A673 (cell line): Measurements from ENCODE around the gene TBX19. TPM values are rescaled to one million over a fixed set of nuclear protein-coding genes. Genes with fewer than 3 reads are reported as not detected.
A peak's percentile ranks its signal among the peaks of the same experiment; 100 is the strongest.
"Not testable (repeated sequence)": the region's sequence is repeated elsewhere in the genome, so short reads cannot be mapped to it uniquely, and the experiment has no call there.

Experiments
- BruUV-seq: library from RNA; stranded (reverse); fragments of 400-500 nt; replicated peaks from 2 replicates; lab custom pipeline; 2021; lab: Mats Ljungman, UMichigan
- CTCF ChIA-PET: fragments of 300-600 bp; sonication (Branson Sonifier 250); formaldehyde crosslinking; loops from one replicate; lab custom pipeline; 2022; ENCODE audit warnings: antibody characterized with exemption; lab: Charles Lee
- POLR2A ChIA-PET: fragments of 300-600 bp; sonication (Branson Sonifier 250); formaldehyde crosslinking; loops from one replicate; lab custom pipeline; 2022; ENCODE audit warnings: antibody characterized with exemption; ENCODE audit not compliant: low non-redundant PET; lab: Charles Lee
- DNase-seq: peaks from one replicate; pipeline ENCODE4 v3.0.0-alpha.2; 2015; ENCODE audit warnings: low spot score
- H3K27ac ChIP-seq: fragments of 200-600 bp; sonication (generic); 2 replicates; pipeline ENCODE4 v1.5.1; 2016; ENCODE audit warnings: mixed run types, low read depth, mild to moderate bottlenecking, mixed read lengths, antibody characterized with exemption, low read length; ENCODE audit not compliant: poor library complexity, severe bottlenecking
- H3K27me3 ChIP-seq: fragments of 200-600 bp; sonication (generic); replicated peaks from 2 replicates; pipeline ENCODE4 v1.6.1; 2017; ENCODE audit warnings: mixed run types, low read depth, mild to moderate bottlenecking, mixed read lengths, antibody characterized with exemption, low read length; ENCODE audit not compliant: insufficient read depth, poor library complexity
- H3K36me3 ChIP-seq: fragments of 200-600 bp; sonication (generic); 2 replicates; pipeline ENCODE4 v1.6.1; 2016; ENCODE audit warnings: mixed run types, mild to moderate bottlenecking, mixed read lengths, antibody characterized with exemption, low read length; ENCODE audit not compliant: insufficient read depth, poor library complexity, severe bottlenecking
- H3K4me1 ChIP-seq: fragments of 200-600 bp; sonication (generic); 2 replicates; pipeline ENCODE4 v1.6.1; 2017; ENCODE audit warnings: mixed run types, mild to moderate bottlenecking, mixed read lengths, antibody characterized with exemption, low read length; ENCODE audit not compliant: insufficient read depth, poor library complexity, severe bottlenecking
- H3K4me3 ChIP-seq: fragments of 200-600 bp; sonication (generic); 2 replicates; pipeline ENCODE4 v1.5.1; 2016; ENCODE audit warnings: low read depth, mixed run types, mild to moderate bottlenecking, mixed read lengths, low read length; ENCODE audit not compliant: poor library complexity, severe bottlenecking
- H3K9me3 ChIP-seq: fragments of 200-600 bp; sonication (generic); 2 replicates; pipeline ENCODE4 v1.6.1; 2016; ENCODE audit warnings: mixed run types, low read depth, mild to moderate bottlenecking, mixed read lengths, antibody characterized with exemption, low read length; ENCODE audit not compliant: poor library complexity, severe bottlenecking
- CTCF ChIP-seq: fragments of 300-800, 200-600 bp; sonication (generic); conservative IDR thresholded peaks from 2 replicates; pipeline ENCODE4 v1.5.1; 2017; ENCODE audit warnings: low read depth, mild to moderate bottlenecking, antibody characterized with exemption, low read length, moderate library complexity, mixed read lengths
- EZH2 ChIP-seq: fragments of 200-600 bp; sonication (generic); IDR thresholded peaks from 2 replicates; pipeline ENCODE4 v1.6.1; 2017; ENCODE audit warnings: borderline replicate concordance, low read depth, mild to moderate bottlenecking, mixed read lengths, antibody characterized with exemption, low read length; ENCODE audit not compliant: poor library complexity, severe bottlenecking
- intact Hi-C: fragments of 100-400 bp; cut with micrococcal nuclease; formaldehyde crosslinking; loops from one replicate; pipeline ENCODE4 v1.10.0; 2022; ENCODE audit not compliant: unreplicated experiment
- total RNA-seq: library from RNA; stranded (reverse); gene quantifications from 2 replicates; pipeline ENCODE4 v1.2.3, GENCODE V29; 2021

Gene TBX19
- total RNA-seq, 1 experiment from 2014 or later: 2.5 TPM

GRCh38 chr1:168345939-168346338 lies 65.3 kb downstream of the TBX19 start:
- Histone ChIP-seq H3K27ac (no peak overlapping the region), H3K4me1 (no peaks in the 10 kb centered on the region), H3K4me3 (no peak overlapping the region), H3K9me3 (no peaks in the 10 kb centered on the region), H3K36me3 (no peaks in the 10 kb centered on the region), H3K27me3 (no peaks in the 10 kb centered on the region)
- POLR2A ChIA-PET: no interaction called here
- DNase-seq: no peak
- intact Hi-C loops: loop anchor here (5.0 to 10.0 kb wide), 2 partner anchors 999 to 1201 kb away; no protein-coding TSS in a partner anchor
- no peak for TF ChIP-seq EZH2
- TF ChIP-seq CTCF: no peak
- CTCF ChIA-PET: no interaction called here
- no TSS peak for BruUV-seq

- POLR2A ChIA-PET: no interaction called here
- H3K4me1 ChIP-seq: no peaks in the 10 kb centered on the region
- H3K4me3 ChIP-seq: no peak overlapping the region
- DNase-seq: no peak
- intact Hi-C loops: loop anchor here (5.0 to 10.0 kb wide), 2 partner anchors 997 to 1200 kb away; no protein-coding TSS in a partner anchor
- H3K27me3 ChIP-seq: no peaks in the 10 kb centered on the region
- H3K27ac ChIP-seq: no peak overlapping the region
- CTCF ChIA-PET: no interaction called here
- no peaks in the 10 kb centered on the region for H3K36me3 ChIP-seq
- no peak for TF ChIP-seq EZH2
- no peak for TF ChIP-seq CTCF
- H3K9me3 ChIP-seq: no peaks in the 10 kb centered on the region
- no TSS peak for BruUV-seq
Observed at GRCh38 chr1:168347630-168348029, 67.0 kb downstream of the TBX19 start.

DNA sequence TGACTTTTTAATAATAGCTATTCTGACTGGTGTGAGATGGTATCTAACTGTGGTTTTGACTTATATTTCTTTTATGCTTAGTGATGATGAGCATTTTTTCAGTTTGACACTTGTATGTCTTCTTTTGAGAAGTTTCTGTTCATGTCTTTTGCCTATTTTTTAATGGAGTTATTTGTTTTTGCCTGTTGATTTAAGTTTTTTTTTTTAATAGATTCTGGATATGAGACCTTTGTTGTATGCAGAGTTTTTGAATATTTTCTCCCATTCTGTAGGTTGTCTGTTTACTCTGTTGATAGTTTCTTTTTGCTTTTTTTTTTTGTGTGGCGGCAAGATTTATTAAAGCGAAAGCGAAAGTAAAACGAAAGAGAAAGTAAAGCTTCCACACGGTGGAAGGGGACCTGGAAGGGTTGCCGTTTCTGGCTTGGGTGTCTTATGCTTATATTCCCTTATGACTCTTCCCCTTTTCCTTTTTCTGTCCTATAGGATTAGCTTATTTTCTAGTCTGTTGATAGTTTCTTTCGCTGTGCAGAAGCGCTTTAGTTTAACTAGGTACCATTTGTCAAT lies 67.6 kb downstream of the TBX19 start:
- no peaks in the 10 kb centered on the region for H3K27me3 ChIP-seq
- no peak overlapping the region for H3K27ac ChIP-seq
- H3K9me3 ChIP-seq: no peaks in the 10 kb centered on the region
- H3K4me1 ChIP-seq: no peaks in the 10 kb centered on the region
- no peak for DNase-seq
- ChIA-PET POLR2A (no interaction called here), CTCF (no interaction called here)
- no peaks in the 10 kb centered on the region for H3K36me3 ChIP-seq
- no TSS peak for BruUV-seq
- peak overlapping the region; percentile 4 for H3K4me3 ChIP-seq
- intact Hi-C loops: loop anchor here (5.0 to 10.0 kb wide), 2 partner anchors 997 to 1199 kb away; no protein-coding TSS in a partner anchor
- TF ChIP-seq EZH2 (no peak), CTCF (no peak)

GRCh38 chr1:168354335-168355269 lies 73.9 kb downstream of the TBX19 start:
- POLR2A ChIA-PET, H3K36me3 ChIP-seq, BruUV-seq, H3K9me3 ChIP-seq, H3K27ac ChIP-seq, H3K27me3 ChIP-seq, DNase-seq, H3K4me1 ChIP-seq, H3K4me3 ChIP-seq, CTCF ChIA-PET, intact Hi-C loops: not testable (repeated sequence)
